T-helper 1 cell treated with Interleukin-12 subunit alpha and Interleukin-12 subunit beta and Interleukin-4 antibody, amounts not matched to agents 30 ng/mL and 1 ng/mL, for 36 hours (primary cell): Measurements from ENCODE around the gene UGGT1. TPM values are rescaled to one million over a fixed set of nuclear protein-coding genes. Genes with fewer than 3 reads are reported as not detected.

Source experiments
- intact Hi-C: fragments of 100-400 bp; cut with micrococcal nuclease; formaldehyde crosslinking; loops from one replicate; pipeline ENCODE4 v1.15.1; 2024
- total RNA-seq: library from RNA; stranded (reverse); gene quantifications from 2 replicates; pipeline ENCODE4 v1.2.3, GENCODE V29; 2022

Gene UGGT1, protein sequence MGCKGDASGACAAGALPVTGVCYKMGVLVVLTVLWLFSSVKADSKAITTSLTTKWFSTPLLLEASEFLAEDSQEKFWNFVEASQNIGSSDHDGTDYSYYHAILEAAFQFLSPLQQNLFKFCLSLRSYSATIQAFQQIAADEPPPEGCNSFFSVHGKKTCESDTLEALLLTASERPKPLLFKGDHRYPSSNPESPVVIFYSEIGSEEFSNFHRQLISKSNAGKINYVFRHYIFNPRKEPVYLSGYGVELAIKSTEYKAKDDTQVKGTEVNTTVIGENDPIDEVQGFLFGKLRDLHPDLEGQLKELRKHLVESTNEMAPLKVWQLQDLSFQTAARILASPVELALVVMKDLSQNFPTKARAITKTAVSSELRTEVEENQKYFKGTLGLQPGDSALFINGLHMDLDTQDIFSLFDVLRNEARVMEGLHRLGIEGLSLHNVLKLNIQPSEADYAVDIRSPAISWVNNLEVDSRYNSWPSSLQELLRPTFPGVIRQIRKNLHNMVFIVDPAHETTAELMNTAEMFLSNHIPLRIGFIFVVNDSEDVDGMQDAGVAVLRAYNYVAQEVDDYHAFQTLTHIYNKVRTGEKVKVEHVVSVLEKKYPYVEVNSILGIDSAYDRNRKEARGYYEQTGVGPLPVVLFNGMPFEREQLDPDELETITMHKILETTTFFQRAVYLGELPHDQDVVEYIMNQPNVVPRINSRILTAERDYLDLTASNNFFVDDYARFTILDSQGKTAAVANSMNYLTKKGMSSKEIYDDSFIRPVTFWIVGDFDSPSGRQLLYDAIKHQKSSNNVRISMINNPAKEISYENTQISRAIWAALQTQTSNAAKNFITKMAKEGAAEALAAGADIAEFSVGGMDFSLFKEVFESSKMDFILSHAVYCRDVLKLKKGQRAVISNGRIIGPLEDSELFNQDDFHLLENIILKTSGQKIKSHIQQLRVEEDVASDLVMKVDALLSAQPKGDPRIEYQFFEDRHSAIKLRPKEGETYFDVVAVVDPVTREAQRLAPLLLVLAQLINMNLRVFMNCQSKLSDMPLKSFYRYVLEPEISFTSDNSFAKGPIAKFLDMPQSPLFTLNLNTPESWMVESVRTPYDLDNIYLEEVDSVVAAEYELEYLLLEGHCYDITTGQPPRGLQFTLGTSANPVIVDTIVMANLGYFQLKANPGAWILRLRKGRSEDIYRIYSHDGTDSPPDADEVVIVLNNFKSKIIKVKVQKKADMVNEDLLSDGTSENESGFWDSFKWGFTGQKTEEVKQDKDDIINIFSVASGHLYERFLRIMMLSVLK (N-terminal part only)
- 74.9 and 76.8 TPM in 2 replicates for total RNA-seq

DNA sequence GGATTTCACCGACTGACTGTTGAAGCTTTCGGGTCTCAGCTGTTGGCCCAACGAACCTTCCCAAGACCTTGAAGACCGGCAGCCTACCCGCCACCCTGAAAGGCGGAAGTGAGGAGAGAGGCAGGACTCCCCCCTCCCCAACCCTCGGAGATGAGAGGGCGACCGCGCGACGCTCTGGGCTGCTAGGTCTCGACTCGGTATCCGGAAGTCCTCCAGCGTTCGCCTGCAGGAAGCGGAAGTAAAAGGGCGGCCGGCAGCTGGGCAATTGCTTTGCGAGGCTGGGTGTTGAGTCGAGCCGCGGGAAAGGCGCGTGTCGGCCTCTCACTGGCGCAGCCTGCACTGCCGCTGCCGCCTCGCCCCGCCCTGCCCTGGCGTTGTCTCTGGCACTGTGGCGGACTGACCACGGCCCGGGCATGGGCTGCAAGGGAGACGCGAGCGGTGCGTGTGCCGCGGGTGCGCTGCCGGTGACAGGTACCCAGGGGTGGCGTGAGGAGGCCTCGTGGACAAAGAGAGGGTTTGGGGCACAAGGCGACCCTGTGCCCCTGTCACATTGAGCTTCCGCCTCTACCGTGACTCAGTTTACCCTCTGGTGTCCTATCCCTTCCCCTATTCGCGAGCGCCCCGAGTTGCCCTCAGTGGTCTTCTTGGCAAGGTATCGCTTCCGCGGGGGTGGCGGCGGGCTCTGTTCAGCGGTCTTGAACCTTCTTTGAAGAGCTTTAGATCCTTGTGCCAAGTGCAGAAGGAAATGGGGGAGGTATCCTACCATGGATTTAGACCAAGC lies at the start of gene UGGT1:
Gene UGGT1 (plus strand): TSS at position 256 of the 781 bp plus-strand sequence. CDS start 158 bp downstream, at position 414.
- intact Hi-C loops = loop anchor here (1.0 to 5.0 kb wide), 12 partner anchors 28 to 1009 kb away; partner anchors contain the start of genes ERCC3, IWS1, POLR2D and SAP130

DNA sequence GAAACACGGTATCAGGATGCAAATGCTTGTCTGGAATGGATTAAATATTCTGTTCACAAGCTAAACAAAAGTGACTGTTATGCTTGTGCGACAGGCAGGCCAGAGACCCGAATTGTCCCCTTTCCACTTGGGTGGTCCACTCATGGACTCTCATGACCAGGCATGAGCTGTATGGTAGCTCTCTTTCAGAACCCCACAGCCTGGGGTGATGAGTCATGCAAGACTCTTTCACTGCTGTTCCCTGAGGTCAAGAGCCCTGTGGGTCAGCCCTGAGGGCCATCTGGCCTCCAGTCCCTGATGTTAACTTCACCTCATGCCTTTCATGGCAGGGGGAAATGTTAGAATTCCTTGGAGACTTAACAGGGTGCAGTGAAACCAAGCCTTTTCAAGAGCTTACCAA lies 49.4 kb upstream of the UGGT1 start:
- intact Hi-C loops = no loop called here

DNA sequence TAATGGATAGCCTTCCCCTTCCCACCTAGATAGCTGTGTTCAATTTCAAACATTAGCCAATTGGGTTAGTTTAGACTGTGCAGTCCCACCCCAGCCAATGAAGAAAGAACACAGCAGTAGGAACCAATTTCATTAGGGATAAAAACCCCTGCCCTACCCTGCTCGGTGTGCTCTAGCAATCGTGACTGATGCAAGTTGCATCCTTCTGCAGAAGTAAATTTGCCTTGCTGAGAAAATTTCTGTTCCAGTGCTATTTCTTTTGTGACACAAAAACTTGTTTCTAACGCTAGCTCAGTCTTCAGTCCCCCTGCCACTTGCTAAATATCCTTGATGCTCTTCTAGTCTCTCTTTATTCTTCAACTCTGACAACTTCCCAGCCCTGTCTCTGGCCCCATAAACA lies 48.0 kb upstream of the UGGT1 start:
- intact Hi-C loops = no loop called here

DNA sequence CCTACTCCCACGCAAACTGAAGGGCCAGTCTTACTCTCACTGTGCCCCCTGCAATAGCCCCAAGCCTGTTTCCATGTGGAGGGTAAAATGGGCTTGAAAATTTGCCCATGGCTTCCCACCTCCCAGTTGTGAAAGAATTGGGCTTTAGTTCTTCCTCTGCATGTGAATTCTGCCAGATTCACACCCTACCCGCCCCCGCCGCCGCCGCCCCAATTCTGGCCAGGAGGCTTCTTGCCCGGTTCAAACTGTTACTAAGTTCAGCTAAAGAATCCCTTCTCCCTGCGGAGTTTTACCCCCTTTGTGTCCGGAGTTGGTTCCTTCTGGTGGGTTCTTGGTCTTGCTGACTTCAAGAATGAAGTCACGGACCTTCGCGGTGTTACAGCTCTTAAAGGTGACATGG lies 37.7 kb upstream of the UGGT1 start:
- intact Hi-C loops = no loop called here

DNA sequence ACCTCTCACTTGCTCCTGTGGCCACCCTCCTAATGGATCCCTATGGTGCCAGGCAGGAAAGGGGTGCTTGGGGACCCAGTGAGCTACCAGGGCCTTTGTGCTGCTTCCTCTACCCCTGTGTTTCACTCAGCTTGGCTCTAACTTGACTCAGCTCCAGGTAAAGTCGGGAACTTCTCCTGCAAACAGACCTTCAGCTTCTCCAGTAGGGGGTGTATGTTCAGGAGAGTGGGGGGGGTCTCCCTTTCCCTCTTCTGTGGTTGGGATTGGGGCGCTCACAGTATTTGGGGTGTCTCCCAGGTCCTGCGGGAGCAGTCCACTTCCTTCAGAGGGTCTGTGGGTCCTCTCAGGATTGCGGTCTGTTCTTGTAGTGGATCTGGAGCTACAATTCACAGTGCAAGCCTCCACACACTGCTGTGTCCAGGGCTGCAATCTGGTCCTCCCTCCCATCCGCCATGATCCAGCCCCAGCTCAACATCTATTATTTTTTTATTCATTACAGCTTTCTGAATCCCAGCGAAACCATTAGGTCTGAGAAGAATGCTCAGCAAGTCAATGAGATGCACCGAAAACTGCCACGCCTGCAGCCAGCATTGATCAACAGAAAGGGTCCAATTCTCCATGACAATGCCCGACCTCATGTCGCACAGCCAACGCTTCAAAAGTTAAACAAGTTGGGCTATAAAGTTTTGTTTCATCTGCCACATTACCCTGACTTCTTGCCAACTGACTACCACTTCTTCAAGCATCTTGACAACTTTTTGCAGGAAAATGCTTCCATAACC lies 36.7 kb upstream of the UGGT1 start:
- intact Hi-C loops = no loop called here

DNA sequence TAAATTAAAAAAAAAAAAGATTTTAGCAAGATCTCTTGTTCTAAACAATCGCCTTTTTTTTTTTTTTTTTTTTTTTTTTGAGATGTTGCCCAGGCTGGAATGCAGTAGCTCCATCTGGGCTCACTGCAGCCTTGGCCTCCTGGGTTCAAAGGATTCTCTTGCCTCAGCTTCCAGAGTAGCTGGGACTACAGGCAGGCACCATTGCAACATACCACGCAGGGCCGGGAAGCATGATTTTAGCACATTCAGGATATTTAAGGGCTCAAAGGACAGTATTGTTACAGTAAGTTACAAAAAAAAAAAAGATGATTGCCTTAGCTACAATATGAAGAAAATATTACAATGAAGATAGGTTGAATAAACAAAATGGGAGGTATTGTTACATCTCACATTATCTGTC lies 33.7 kb upstream of the UGGT1 start:
- intact Hi-C loops = no loop called here

DNA sequence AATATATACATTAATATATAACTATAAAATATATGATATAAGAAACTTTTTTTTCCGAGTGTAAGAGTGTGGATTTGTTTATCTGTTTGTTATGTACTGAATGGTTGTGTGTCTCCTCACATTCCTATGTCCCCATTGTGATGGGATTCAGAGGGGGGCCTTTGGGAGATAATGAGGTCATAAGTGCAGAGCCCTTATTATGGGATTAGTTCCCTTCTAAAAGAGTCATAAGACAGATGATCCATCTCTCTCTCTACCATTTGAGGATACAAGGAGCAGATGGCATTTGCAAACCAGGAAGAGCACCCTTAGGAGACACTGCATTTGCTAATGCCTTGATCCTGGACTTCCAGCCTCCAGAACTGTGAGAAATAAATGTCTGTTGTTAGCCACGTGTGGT lies 32.9 kb upstream of the UGGT1 start:
- intact Hi-C loops = no loop called here

DNA sequence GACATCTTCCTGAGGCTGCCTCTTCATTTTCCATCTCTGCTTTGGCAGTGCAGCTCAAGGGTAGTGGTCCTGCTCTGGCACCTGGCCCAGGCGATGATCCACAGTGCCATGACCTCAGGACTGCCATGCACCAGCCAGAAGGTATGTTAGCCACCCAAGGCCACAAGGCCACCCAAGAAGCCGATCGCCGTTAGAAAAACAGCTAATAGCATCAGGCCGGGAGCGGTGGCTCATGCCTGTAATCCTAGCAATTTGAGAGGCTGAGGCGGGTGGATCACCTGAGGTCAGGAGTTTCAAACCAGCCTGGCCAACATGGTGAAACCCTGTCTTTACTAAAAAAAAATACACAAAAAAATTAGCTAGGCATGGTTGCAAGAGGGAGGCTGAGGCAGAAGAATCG lies 28.4 kb upstream of the UGGT1 start:
- intact Hi-C loops = no loop called here

DNA sequence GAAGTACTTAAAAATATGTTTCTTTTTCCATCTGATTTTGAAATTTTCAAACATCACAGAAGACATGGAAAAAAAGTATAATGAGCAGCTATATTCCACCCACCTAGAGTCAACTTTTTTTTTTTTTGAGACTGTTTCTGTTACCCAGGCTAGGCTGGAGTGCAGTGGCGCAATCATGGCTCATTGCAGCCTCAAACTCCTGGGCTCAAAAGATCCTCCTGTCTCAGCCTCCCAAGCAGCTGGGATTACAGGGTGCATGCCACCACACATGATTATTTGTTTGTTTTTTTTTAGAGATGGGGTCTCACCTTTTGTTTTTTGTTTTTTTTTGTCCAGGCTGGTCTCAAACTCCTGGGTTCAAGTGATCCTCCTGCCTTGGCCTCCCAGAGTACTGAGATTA lies 26.6 kb upstream of the UGGT1 start:
- intact Hi-C loops = no loop called here

DNA sequence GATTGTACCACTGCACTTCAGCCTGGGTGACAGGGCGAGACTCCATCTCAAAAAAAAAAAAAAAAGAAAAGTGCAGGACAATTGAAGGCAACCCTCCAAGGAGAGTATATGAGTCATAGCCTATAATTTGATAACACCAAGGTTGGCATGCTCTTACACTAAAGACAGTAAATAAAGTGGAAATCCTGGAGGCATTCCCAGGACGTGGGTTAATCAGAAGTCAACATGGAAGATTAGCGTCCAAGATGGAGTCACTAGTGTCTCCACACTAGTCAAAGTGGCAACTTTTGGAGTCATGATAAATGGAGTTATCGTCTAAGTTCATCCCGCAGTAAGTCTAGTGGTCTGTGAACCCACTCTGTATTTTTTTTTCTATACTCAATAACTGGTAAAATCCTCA lies 21.2 kb upstream of the UGGT1 start:
- intact Hi-C loops = no loop called here

DNA sequence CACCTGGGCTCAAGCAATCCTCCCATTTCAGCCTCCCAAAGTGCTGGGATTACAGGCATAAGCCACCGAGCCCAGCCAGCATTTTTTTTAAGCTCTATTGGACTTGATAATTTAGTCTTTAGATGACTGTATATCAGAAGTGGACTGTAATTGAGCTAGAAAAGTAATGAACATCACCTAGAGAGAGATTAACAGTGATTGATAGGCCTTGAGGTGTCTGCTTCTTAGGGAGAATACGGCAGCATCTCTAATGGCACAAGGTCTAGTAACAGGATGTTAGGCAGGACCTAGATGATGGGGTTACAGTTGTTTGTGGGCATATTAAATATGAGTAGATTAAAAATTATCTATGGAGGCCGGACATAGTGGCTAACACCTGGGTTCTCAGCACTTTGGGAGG lies 17.7 kb upstream of the UGGT1 start:
- intact Hi-C loops = no loop called here

DNA sequence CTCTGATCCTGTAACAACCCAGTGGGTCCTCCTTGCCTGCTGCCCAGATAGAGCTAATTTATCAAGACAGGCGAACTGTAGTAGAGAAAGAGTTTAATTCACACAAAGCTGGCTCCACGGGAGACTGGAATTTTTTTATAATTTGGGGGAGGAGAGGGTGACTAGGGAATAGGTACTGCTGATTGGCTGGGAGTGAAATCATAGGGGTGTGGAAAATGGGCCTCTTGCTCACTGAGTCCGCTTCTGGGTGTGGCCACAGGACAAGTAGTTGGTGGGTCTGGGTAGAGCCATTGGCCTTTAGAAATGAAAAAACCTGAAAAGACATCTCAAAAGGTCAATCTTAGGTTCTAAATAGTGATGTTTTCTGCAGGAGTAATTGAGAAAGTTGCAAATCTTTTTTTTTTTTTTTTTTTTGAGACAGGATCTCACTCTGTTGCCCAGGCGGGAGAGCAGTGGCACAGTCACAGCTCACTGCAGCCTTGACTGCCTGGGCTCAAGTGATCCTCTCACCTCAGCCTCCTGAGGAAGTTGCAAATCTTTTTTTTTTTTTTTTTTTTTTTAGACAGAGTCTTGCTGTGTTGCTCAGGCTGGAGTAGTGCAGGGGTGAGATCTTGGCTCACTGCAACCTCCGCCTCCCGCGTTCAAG lies 14.4 kb upstream of the UGGT1 start:
- intact Hi-C loops = no loop called here

DNA sequence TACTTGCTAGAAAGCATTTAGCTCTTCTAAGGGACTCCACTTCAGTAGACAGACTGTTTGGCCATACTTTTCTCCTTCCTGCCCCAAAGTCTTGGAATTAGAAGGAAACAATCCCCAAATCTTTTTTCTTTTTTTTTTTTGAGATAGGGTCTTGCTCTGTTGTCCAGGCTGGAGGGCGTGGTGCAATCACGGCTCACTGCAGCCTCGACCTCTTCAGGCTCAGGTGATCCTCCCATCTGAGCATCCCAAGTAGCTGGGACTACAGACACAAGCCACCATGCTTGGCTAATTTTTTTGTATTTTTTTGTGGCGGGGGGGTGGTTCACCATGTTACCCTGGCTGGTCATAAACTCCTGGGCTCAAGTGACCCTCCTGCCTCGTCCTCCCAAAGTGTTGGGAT lies 6.2 kb upstream of the UGGT1 start:
- intact Hi-C loops = no loop called here

DNA sequence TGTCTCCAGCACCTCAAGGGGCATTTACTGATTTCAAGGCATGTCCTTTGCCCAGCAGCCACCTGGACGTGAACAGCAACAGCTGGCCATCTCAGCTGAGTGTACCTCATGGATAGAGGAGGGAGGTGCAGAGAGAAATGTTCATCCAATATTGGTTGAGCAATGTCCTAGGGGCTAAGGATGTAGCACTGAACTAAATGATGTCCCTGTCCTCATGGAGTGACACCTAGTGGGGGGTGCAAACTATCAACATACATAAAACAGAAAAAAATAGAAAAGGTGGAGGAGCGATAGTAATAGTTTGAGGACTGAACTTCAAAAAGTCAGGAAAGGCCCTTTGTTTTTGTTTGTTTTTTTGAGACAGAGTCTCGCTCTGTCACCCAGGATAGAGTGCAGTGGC lies 4.8 kb upstream of the UGGT1 start:
- intact Hi-C loops = no loop called here

DNA sequence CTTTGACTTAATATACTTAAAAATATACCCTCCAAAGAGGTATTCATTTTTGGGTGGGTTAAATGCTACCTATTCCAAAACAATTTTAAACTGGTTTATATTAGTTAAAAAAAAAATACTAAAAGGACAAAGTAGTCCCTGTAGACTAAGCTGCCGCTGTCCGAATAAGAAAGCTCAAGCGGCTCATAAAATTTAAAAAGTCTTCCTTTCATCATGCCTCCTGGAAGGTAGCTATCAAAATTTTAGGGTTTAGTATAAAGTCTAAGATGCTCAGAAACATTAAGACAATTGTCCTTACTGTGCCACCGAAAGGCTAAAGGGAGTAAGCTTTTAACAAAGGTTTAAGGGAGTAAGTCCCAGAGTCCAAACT lies 440 bp upstream of the UGGT1 start:
- intact Hi-C loops = loop anchor here (2.0 to 5.0 kb wide), 4 partner anchors 232 to 1008 kb away; partner anchors contain the start of gene ERCC3

DNA sequence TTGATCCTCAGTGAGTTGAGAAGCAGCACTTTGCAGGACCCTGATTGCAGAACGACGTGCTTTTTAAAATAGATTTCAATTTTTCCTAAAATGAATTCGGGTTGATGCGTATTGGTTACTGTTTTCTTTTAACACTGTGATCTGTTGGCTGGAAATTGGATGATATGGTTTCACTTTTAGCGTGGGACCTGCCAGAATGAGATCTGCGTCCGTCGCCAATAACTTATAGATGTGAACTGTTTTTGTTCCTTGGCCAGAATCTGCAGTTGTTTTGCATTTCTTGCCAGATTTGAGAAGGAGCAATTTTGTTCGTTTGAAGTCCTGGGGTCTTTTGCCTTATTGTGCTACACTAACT lies 703 bp downstream of the UGGT1 start:
- intact Hi-C loops = loop anchor here (1.0 to 5.0 kb wide), 12 partner anchors 28 to 1009 kb away; partner anchors contain the start of genes ERCC3, IWS1, POLR2D and SAP130

DNA sequence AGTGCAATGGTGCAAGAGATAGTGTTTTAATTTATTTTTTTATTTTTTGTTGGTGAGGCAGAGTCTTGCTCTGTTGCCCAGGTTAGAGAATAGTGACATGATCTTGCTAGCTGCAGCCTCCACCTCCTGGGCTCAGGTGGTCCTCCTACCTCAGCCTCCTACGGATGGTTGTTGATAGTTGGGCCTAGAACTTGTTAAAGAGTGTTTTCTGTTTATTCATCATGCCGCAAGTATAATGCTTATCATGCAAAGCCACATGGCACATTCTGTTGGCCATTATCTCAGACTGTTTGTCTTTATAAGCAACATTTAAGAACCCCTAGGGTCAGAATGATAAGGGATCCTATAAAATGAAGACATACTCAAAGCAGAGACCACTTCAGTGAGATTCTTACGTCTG lies 1.7 kb downstream of the UGGT1 start:
- intact Hi-C loops = loop anchor here (5.0 kb wide), 3 partner anchors 230 to 1010 kb away; partner anchors contain the start of gene ERCC3

DNA sequence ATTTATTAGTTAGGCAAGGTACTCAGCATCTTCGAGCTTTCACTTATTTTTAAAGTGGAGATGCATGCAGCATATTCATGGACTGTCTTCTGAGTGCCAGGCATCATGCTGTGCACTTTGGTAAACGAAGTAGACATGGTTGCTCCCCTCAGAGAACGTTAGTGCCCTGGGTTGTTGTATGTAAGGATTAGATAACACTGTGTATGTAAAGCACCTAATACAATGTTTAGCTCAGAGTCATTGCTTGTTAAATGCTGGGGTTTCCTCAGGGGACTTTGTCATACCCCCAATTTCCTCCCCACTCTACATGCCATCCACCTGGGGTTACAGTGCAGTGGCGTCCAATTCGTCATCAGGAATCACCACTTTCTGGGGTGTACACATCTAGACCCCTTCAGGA lies 2.8 kb downstream of the UGGT1 start:
- intact Hi-C loops = loop anchor here (5.0 kb wide), 3 partner anchors 229 to 1011 kb away; partner anchors contain the start of gene ERCC3

DNA sequence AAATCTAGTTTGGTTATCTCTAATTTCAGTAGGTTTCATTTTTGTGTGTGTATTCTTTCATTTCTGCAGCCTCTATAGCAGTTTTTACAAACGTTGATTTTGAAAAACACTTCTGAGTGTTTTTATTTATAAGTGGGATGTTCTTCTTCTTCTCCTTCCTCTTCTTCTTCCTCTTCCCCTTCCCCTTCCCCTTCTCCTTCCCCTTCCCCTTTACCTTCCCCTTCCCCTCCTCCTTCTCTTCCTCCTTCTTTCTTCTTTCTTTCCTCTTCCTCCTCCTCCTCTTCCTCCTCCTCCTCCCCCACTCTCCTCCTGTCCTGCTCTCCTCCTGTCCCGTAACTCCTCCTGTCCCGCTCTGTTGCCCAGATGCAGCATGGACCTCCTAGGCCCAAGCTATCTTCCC lies 4.2 kb downstream of the UGGT1 start:
- intact Hi-C loops = no loop called here
